SIG-M5 (cell line): ENCODE data around the gene SMIM27.
"Not testable (repeated sequence)": the region's sequence is repeated elsewhere in the genome, so short reads cannot be mapped to it uniquely, and the experiment has no call there.

ENCODE experiments used
- DNase-seq: peaks from one replicate; lab custom pipeline; 2025; lab: John Stamatoyannopoulos, UW

The SMIM27 gene

GRCh38 chr9:32599021-32599420 lies 46.9 kb downstream of the SMIM27 start:
- DNase-seq, result not testable (repeated sequence)
